ENCODE results near the gene CCR7.

DNA sequence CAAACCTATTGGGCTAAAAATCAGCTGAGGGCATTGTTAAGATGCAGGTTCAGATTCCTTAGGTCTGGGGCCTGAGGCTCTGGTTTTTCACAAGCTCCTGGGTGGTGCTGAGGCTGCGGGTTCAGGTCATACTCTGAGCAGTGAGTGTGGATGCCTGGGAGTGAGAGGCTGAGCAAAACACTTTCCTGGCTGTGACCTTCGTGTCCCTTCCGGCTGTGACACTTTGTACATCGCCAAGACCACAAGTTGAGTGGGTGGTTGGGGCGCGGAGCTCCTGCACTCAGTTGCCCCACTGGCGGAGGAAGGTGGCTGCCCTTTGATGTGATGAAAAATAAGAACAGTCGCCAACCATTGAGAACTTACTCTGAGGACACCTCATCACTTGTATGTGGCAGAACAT, 24.8 kb downstream of the CCR7 start:
- TF ChIP-seq CHD1 (IDR thresholded peaks at IDR 0.05; ENCODE audit: low read depth, low read length) (no peak), RFX5 (IDR thresholded peaks at IDR 0.05; ENCODE audit: low read depth, low read length) (no peak), RCOR1 (IDR thresholded peaks at IDR 0.05; ENCODE audit: insufficient replicate concordance, low read length) (no peak), RAD21 (IDR thresholded peaks at IDR 0.05; ENCODE audit: low read length) (no peak), POLR2A (IDR thresholded peaks at IDR 0.05; ENCODE audit: low read depth, low read length) (no peak)
- TF ChIP-seq, protein P1, sequence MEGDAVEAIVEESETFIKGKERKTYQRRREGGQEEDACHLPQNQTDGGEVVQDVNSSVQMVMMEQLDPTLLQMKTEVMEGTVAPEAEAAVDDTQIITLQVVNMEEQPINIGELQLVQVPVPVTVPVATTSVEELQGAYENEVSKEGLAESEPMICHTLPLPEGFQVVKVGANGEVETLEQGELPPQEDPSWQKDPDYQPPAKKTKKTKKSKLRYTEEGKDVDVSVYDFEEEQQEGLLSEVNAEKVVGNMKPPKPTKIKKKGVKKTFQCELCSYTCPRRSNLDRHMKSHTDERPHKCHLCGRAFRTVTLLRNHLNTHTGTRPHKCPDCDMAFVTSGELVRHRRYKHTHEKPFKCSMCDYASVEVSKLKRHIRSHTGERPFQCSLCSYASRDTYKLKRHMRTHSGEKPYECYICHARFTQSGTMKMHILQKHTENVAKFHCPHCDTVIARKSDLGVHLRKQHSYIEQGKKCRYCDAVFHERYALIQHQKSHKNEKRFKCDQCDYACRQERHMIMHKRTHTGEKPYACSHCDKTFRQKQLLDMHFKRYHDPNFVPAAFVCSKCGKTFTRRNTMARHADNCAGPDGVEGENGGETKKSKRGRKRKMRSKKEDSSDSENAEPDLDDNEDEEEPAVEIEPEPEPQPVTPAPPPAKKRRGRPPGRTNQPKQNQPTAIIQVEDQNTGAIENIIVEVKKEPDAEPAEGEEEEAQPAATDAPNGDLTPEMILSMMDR (conservative IDR thresholded peaks at IDR 0.05; ENCODE audit: low read depth, low read length): no peak
- TF ChIP-seq, protein P2, sequence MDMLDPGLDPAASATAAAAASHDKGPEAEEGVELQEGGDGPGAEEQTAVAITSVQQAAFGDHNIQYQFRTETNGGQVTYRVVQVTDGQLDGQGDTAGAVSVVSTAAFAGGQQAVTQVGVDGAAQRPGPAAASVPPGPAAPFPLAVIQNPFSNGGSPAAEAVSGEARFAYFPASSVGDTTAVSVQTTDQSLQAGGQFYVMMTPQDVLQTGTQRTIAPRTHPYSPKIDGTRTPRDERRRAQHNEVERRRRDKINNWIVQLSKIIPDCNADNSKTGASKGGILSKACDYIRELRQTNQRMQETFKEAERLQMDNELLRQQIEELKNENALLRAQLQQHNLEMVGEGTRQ (IDR thresholded peaks at IDR 0.05; ENCODE audit: low read depth, low read length): no peak

All from IMR-90 (cell line).